ENCODE data around the gene PGS1.

- TF ChIP-seq CTCF (IDR thresholded peaks at IDR 0.05): no peak
- TF ChIP-seq POLR2A (IDR thresholded peaks at IDR 0.05): no peak
Measured at GRCh38 chr17:78450696-78451345, 72.4 kb downstream of the PGS1 start.
